SK-N-SH (cell line): Measurements from ENCODE around the gene RCOR1. TPM values are rescaled to one million over a fixed set of nuclear protein-coding genes. Genes with fewer than 3 reads are reported as not detected.

Source experiments
- CTCF ChIA-PET: fragments of 300-600, 350-600 bp; formaldehyde crosslinking; extraction: SDS; loops from one replicate; lab custom pipeline; 2021; lab: Yijun Ruan, JAX
- POLR2A ChIA-PET: fragments of 350-600 bp; sonication (Branson Sonifier 250); formaldehyde crosslinking; extraction: SDS; loops from one replicate; lab custom pipeline; 2020; ENCODE audit warnings: antibody characterized with exemption, inconsistent platforms; lab: Yijun Ruan, JAX
- DNase-seq: peaks from one replicate; pipeline ENCODE4 v3.0.0; 2012
- H2AFZ ChIP-seq: fragments of 200-600 bp; sonication (generic); 2 replicates; pipeline ENCODE4 v1.8.1; 2016; ENCODE audit warnings: antibody characterized with exemption, mild to moderate bottlenecking, low read depth
- H3F3A ChIP-seq: fragments of 200-600 bp; sonication (generic); replicated peaks from 2 replicates; pipeline ENCODE3; 2016; ENCODE audit warnings: antibody characterized with exemption, mild to moderate bottlenecking; ENCODE audit not compliant: insufficient read depth
- H3K27ac ChIP-seq, 2 experiments: fragments of 200-500 bp in 1 of 2; fragments of 200-600 bp in 1 of 2; sonication (Bioruptor generic) in 1 of 2; sonication (generic), shearing (Covaris generic) in 1 of 2; 2 replicates each; pipeline versions ENCODE4 v1.5.1 to v1.6.1; 2014 to 2016; ENCODE audit warnings: low read depth in 2 of 2, inconsistent platforms in 1 of 2, low read length in 1 of 2, mild to moderate bottlenecking in 1 of 2, mixed read lengths in 1 of 2
- H3K27me3 ChIP-seq: fragments of 200-600 bp; sonication (generic), shearing (Covaris generic); 2 replicates; pipeline ENCODE4 v1.6.1; 2016; ENCODE audit warnings: mixed run types; ENCODE audit not compliant: insufficient read depth
- H3K36me3 ChIP-seq, 2 experiments: fragments of 200-500 bp in 1 of 2; fragments of 200-600 bp in 1 of 2; sonication (Bioruptor generic) in 1 of 2; sonication (generic) in 1 of 2; replicated peaks in 1 of 2; 2 replicates each; pipeline versions ENCODE3 to v1.5.1; 2014 to 2016; ENCODE audit warnings: low read length in 1 of 2, mild to moderate bottlenecking in 1 of 2; ENCODE audit not compliant: insufficient read depth in 2 of 2, control insufficient read depth in 1 of 2
- H3K4me1 ChIP-seq, 2 experiments: fragments of 200-500 bp in 1 of 2; fragments of 200-600 bp in 1 of 2; sonication (Bioruptor generic) in 1 of 2; sonication (generic), shearing (Covaris generic) in 1 of 2; 2 replicates each; pipeline versions ENCODE4 v1.5.1 to v1.6.1; 2014 to 2016; ENCODE audit warnings: low read depth in 1 of 2, low read length in 1 of 2, mixed run types in 1 of 2; ENCODE audit not compliant: insufficient read depth in 2 of 2, control insufficient read depth in 1 of 2
- H3K4me2 ChIP-seq: fragments of 200-600 bp; sonication (generic), shearing (Covaris generic); 2 replicates; pipeline ENCODE4 v1.6.1; 2017; ENCODE audit warnings: mixed run types
- H3K4me3 ChIP-seq, 2 experiments: fragments of 200-500 bp in 1 of 2; fragments of 200-600 bp in 1 of 2; sonication (Bioruptor generic) in 1 of 2; sonication (generic), shearing (Covaris generic) in 1 of 2; 2 replicates each; pipeline versions ENCODE4 v1.5.1 to v1.8.1; 2014 to 2016; ENCODE audit warnings: low read depth in 2 of 2, inconsistent platforms in 1 of 2, low read length in 1 of 2, mild to moderate bottlenecking in 1 of 2, mixed read lengths in 1 of 2, moderate library complexity in 1 of 2
- H3K79me2 ChIP-seq: fragments of 200-600 bp; sonication (generic); 2 replicates; pipeline ENCODE4 v1.8.1; 2017; ENCODE audit warnings: mild to moderate bottlenecking; ENCODE audit not compliant: insufficient read depth
- H3K9ac ChIP-seq: fragments of 200-600 bp; sonication (generic); 2 replicates; pipeline ENCODE4 v1.6.1; 2017; ENCODE audit warnings: mixed run types
- H3K9me2 ChIP-seq: fragments of 200-600 bp; sonication (generic); 2 replicates; pipeline ENCODE4 v1.6.1; 2017; ENCODE audit warnings: mixed run types
- H3K9me3 ChIP-seq: fragments of 200-600 bp; sonication (generic); 2 replicates; pipeline ENCODE4 v1.6.1; 2017; ENCODE audit warnings: mixed run types, mild to moderate bottlenecking, moderate library complexity
- H4K20me1 ChIP-seq: fragments of 200-600 bp; sonication (generic); 2 replicates; pipeline ENCODE4 v1.6.1; 2017; ENCODE audit warnings: mild to moderate bottlenecking, mixed run types; ENCODE audit not compliant: insufficient read depth
- EZH2phosphoT487 ChIP-seq: fragments of 200-600 bp; sonication (generic); IDR thresholded peaks from 2 replicates; pipeline ENCODE4 v1.6.1; 2017; ENCODE audit warnings: low read depth, mixed run types, mild to moderate bottlenecking, antibody characterized with exemption, moderate library complexity, borderline replicate concordance
- FOXM1 ChIP-seq: IDR thresholded peaks from 2 replicates; pipeline ENCODE4 v1.4.0; 2012; ENCODE audit warnings: low read depth, mild to moderate bottlenecking
- GABPA ChIP-seq: IDR thresholded peaks from 2 replicates; pipeline ENCODE4 v1.4.0; 2012; ENCODE audit warnings: low read depth, mild to moderate bottlenecking
- GATA2 ChIP-seq: sonication (generic); formaldehyde crosslinking; IDR thresholded peaks from 2 replicates; pipeline ENCODE4 v1.5.0; 2020; ENCODE audit warnings: mild to moderate bottlenecking, missing genetic modification reagents
- MEF2A ChIP-seq: IDR thresholded peaks from 2 replicates; pipeline ENCODE4 v1.4.0; 2012; ENCODE audit warnings: low read depth, borderline replicate concordance
- MXI1 ChIP-seq: IDR thresholded peaks from 2 replicates; pipeline ENCODE4 v1.6.1; 2012; ENCODE audit warnings: mild to moderate bottlenecking, low read depth, low read length, improper control_type of control experiment
- NFIC ChIP-seq: IDR thresholded peaks from 2 replicates; pipeline ENCODE4 v1.4.0; 2012; ENCODE audit warnings: borderline replicate concordance
- NRF1 ChIP-seq: IDR thresholded peaks from 2 replicates; pipeline ENCODE4 v1.6.1; 2012; ENCODE audit warnings: low read depth, mild to moderate bottlenecking, low read length
- POLR2AphosphoS5 ChIP-seq: IDR thresholded peaks from 2 replicates; pipeline ENCODE4 v1.6.1; 2012; ENCODE audit warnings: low read depth, low read length
- RAD21 ChIP-seq: IDR thresholded peaks from 2 replicates; pipeline ENCODE4 v1.6.1; 2012; ENCODE audit warnings: mild to moderate bottlenecking, low read length
- SMC3 ChIP-seq: IDR thresholded peaks from 2 replicates; pipeline ENCODE4 v1.6.1; 2012; ENCODE audit warnings: low read depth, low read length, improper control_type of control experiment
- TAF1 ChIP-seq: IDR thresholded peaks from 2 replicates; pipeline ENCODE4 v1.6.1; 2012; ENCODE audit warnings: low read depth, mild to moderate bottlenecking, low read length, moderate library complexity, borderline replicate concordance
- TEAD4 ChIP-seq: IDR thresholded peaks from 2 replicates; pipeline ENCODE4 v1.4.0; 2012; ENCODE audit warnings: mild to moderate bottlenecking, borderline replicate concordance; ENCODE audit not compliant: insufficient read depth
- YY1 ChIP-seq: IDR thresholded peaks from 2 replicates; pipeline ENCODE4 v1.4.0; 2012; ENCODE audit warnings: low read depth, mild to moderate bottlenecking
- WGBS: methylation state at CpG from one replicate; pipeline ENCODE4 v1.1.6; 2017; ENCODE audit warnings: low lambda C conversion rate; 5-methylcytosine and 5-hydroxymethylcytosine counted together
- polyA plus RNA-seq, 3 experiments: library from polyadenylated mRNA; depleted of rRNA; stranded (reverse); fragments of >200 nt; gene quantifications; 2 replicates each; pipeline ENCODE4 v1.2.3, GENCODE V29; 2012
- TF ChIP-seq, protein P1 (sequence below): IDR thresholded peaks from 2 replicates; pipeline ENCODE4 v1.4.0; 2012; ENCODE audit warnings: low read depth
- TF ChIP-seq, protein P2 (sequence below): fragments of 150-350 bp; IDR thresholded peaks from 2 replicates; pipeline ENCODE4 v1.6.1; 2016; ENCODE audit warnings: mild to moderate bottlenecking, low read depth, low read length
- TF ChIP-seq, protein P3 (sequence below): IDR thresholded peaks from 2 replicates; pipeline ENCODE4 v1.6.1; 2012; ENCODE audit warnings: mild to moderate bottlenecking, low read depth, low read length, moderate library complexity
- TF ChIP-seq, protein P4 (sequence below): IDR thresholded peaks from 2 replicates; pipeline ENCODE4 v1.4.0; 2012; ENCODE audit warnings: low read depth, borderline replicate concordance
- TF ChIP-seq, protein P5 (sequence below): IDR thresholded peaks from 2 replicates; pipeline ENCODE4 v1.4.0; 2012; ENCODE audit warnings: low read depth, borderline replicate concordance

RCOR1 gene
- polyA plus RNA-seq, 1 of the 3 experiments (the other 2 are of a cell fraction): 8.5 TPM

DNA sequence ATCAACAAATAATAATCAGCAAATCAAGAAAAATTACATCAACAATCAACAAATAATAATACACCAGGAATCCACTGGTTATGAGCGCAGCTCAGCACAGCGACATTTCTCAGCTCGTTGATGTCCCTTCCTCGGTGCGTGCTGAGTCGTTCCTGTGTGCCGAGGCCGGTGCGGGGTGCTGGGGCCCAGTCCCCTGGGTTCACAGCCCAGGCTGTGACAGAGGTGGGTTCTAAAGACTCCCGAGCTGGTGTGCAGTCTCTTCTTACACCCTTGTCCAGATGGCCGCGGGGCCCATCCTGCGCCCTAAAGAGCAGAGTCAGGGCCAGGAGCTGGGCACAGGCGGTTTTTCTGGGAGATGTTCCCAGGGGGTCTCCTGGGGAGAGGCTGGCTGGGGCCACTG lies 157.9 kb downstream of the RCOR1 start:
- H2AFZ ChIP-seq: no peak overlapping the region
- DNase-seq: no peak
- no peak overlapping the region for H3K4me2 ChIP-seq
- WGBS: 96% methylated on average over 13 of the region's 14 CpGs
- no peaks in the 10 kb centered on the region for H3K9me2 ChIP-seq
- no peaks in the 10 kb centered on the region for H4K20me1 ChIP-seq
- no peaks in the 10 kb centered on the region for H3K9me3 ChIP-seq
- no peak overlapping the region for H3K4me3 ChIP-seq
- ChIA-PET POLR2A (no interaction called here), CTCF (interaction anchor here (0.5 to 2.4 kb wide), 4 partner anchors 55 to 156 kb away, joined by 3 to 7 read pairs (median 4); no protein-coding TSS in a partner anchor)
- no peak overlapping the region for H3K9ac ChIP-seq
- no peaks in the 10 kb centered on the region for H3K27me3 ChIP-seq
- no peak overlapping the region for H3K27ac ChIP-seq
- no peaks in the 10 kb centered on the region for H3K79me2 ChIP-seq
- H3K36me3 ChIP-seq: no peaks in the 10 kb centered on the region
- no peak for TF ChIP-seq NRF1
- TF ChIP-seq MEF2A: no peak
- TF ChIP-seq YY1: no peak
- TF ChIP-seq GATA2 (CRISPR knock-in tag): no peak
- TF ChIP-seq TEAD4: no peak
- no peaks in the 10 kb centered on the region for H3F3A ChIP-seq
- H3K4me1 ChIP-seq: peaks cover 0 to 7% of the 10 kb centered on the region in 2 experiments; a peak in 1 of 4 replicates

DNA sequence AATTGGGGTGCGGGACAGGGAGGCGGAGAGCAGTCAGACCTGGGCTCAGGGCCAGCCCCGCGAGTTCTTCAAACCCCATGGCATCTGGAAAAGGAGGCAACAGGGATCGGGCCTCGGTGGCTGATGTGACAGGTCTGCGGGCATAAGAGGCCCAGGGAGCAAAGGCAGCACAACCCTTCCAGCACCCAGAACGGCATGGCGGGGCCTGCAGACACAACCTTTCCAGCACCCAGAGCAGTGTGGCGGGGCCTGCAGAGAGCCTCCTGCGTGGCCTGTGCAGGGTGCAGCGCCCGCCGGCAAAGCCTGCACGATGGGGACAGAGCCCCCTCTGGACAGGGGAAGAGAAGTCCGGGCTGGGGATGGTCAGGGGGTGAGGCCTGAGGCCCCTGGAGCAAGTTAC lies 158.6 kb downstream of the RCOR1 start:
- no peaks in the 10 kb centered on the region for H3F3A ChIP-seq
- no peak overlapping the region for H3K4me3 ChIP-seq
- no peak overlapping the region for H2AFZ ChIP-seq
- H3K27ac ChIP-seq: no peak overlapping the region
- CTCF ChIA-PET: interaction anchor here (0.9 to 2.4 kb wide), 3 partner anchors 57 to 157 kb away, joined by 3 to 7 read pairs (median 3); no protein-coding TSS in a partner anchor
- H3K9ac ChIP-seq: no peak overlapping the region
- POLR2A ChIA-PET: no interaction called here
- no peaks in the 10 kb centered on the region for H3K36me3 ChIP-seq
- no peak for DNase-seq
- TF ChIP-seq GABPA (no peak), TAF1 (no peak), POLR2AphosphoS5 (no peak), YY1 (no peak), MXI1 (no peak), TEAD4 (no peak), GATA2 (CRISPR knock-in tag) (no peak), NFIC (no peak), EZH2phosphoT487 (no peak), SMC3 (no peak), RAD21 (no peak), FOXM1 (no peak), MEF2A (no peak)
- TF ChIP-seq, protein P1, sequence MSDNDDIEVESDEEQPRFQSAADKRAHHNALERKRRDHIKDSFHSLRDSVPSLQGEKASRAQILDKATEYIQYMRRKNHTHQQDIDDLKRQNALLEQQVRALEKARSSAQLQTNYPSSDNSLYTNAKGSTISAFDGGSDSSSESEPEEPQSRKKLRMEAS: no peak
- TF ChIP-seq, protein P2, sequence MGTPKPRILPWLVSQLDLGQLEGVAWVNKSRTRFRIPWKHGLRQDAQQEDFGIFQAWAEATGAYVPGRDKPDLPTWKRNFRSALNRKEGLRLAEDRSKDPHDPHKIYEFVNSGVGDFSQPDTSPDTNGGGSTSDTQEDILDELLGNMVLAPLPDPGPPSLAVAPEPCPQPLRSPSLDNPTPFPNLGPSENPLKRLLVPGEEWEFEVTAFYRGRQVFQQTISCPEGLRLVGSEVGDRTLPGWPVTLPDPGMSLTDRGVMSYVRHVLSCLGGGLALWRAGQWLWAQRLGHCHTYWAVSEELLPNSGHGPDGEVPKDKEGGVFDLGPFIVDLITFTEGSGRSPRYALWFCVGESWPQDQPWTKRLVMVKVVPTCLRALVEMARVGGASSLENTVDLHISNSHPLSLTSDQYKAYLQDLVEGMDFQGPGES: no peak
- TF ChIP-seq, protein P3, sequence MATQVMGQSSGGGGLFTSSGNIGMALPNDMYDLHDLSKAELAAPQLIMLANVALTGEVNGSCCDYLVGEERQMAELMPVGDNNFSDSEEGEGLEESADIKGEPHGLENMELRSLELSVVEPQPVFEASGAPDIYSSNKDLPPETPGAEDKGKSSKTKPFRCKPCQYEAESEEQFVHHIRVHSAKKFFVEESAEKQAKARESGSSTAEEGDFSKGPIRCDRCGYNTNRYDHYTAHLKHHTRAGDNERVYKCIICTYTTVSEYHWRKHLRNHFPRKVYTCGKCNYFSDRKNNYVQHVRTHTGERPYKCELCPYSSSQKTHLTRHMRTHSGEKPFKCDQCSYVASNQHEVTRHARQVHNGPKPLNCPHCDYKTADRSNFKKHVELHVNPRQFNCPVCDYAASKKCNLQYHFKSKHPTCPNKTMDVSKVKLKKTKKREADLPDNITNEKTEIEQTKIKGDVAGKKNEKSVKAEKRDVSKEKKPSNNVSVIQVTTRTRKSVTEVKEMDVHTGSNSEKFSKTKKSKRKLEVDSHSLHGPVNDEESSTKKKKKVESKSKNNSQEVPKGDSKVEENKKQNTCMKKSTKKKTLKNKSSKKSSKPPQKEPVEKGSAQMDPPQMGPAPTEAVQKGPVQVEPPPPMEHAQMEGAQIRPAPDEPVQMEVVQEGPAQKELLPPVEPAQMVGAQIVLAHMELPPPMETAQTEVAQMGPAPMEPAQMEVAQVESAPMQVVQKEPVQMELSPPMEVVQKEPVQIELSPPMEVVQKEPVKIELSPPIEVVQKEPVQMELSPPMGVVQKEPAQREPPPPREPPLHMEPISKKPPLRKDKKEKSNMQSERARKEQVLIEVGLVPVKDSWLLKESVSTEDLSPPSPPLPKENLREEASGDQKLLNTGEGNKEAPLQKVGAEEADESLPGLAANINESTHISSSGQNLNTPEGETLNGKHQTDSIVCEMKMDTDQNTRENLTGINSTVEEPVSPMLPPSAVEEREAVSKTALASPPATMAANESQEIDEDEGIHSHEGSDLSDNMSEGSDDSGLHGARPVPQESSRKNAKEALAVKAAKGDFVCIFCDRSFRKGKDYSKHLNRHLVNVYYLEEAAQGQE: no peak
- TF ChIP-seq, protein P4, sequence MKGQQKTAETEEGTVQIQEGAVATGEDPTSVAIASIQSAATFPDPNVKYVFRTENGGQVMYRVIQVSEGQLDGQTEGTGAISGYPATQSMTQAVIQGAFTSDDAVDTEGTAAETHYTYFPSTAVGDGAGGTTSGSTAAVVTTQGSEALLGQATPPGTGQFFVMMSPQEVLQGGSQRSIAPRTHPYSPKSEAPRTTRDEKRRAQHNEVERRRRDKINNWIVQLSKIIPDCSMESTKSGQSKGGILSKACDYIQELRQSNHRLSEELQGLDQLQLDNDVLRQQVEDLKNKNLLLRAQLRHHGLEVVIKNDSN: no peak
- TF ChIP-seq, protein P5, sequence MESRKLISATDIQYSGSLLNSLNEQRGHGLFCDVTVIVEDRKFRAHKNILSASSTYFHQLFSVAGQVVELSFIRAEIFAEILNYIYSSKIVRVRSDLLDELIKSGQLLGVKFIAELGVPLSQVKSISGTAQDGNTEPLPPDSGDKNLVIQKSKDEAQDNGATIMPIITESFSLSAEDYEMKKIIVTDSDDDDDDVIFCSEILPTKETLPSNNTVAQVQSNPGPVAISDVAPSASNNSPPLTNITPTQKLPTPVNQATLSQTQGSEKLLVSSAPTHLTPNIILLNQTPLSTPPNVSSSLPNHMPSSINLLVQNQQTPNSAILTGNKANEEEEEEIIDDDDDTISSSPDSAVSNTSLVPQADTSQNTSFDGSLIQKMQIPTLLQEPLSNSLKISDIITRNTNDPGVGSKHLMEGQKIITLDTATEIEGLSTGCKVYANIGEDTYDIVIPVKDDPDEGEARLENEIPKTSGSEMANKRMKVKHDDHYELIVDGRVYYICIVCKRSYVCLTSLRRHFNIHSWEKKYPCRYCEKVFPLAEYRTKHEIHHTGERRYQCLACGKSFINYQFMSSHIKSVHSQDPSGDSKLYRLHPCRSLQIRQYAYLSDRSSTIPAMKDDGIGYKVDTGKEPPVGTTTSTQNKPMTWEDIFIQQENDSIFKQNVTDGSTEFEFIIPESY: no peak
- H3K9me2 ChIP-seq: no peaks in the 10 kb centered on the region
- H3K79me2 ChIP-seq: no peaks in the 10 kb centered on the region
- H3K4me2 ChIP-seq: no peak overlapping the region
- no peaks in the 10 kb centered on the region for H4K20me1 ChIP-seq
- no peaks in the 10 kb centered on the region for H3K27me3 ChIP-seq
- no peaks in the 10 kb centered on the region for H3K9me3 ChIP-seq
- WGBS: 93% methylated on average over 9 of the region's 16 CpGs
- peaks cover 0 to 7% of the 10 kb centered on the region in 2 experiments; a peak in 1 of 4 replicates for H3K4me1 ChIP-seq
